ENCODE results near the gene NDUFB2.
"Not testable (repeated sequence)": the region's sequence is repeated elsewhere in the genome, so short reads cannot be mapped to it uniquely, and the experiment has no call there.

NDUFB2 gene

DNA sequence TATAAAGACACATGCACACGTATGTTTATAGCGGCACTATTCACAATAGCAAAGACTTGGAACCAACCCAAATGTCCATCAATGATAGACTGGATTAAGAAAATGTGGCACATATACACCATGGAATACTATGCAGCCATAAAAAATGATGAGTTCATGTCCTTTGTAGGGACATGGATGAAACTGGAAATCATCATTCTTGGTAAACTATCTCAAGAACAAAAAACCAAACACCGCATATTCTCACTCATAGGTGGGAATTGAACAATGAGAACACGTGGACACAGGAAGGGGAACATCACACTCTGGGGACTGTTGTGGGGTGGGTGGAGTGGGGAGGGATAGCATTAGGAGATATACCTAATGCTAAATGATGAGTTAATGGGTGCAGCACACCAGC, 46.7 kb downstream of the NDUFB2 start:
- not testable (repeated sequence) for DNase-seq (ENCODE audit: low spot score)

DNA sequence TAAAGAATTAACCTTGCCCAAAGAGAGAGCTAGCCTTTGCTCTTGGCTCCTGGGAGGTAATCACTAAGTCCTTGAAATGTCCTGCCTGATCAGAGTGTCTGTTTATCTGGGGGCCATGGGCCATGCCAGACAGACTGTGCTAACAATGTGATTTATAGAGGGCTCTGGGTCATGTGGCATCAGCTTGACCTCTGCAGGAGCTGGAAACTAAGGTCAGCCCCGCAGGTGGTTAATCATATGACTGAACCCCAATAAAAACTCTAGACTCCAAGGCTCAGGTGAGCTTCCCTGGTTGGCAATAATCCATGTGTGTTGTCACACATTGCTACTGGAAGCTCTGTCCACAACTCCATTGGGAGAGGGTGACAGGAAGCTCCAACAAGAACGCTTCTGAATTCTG, 47.5 kb downstream of the NDUFB2 start:
- no peak for DNase-seq (ENCODE audit: low spot score)

DNA sequence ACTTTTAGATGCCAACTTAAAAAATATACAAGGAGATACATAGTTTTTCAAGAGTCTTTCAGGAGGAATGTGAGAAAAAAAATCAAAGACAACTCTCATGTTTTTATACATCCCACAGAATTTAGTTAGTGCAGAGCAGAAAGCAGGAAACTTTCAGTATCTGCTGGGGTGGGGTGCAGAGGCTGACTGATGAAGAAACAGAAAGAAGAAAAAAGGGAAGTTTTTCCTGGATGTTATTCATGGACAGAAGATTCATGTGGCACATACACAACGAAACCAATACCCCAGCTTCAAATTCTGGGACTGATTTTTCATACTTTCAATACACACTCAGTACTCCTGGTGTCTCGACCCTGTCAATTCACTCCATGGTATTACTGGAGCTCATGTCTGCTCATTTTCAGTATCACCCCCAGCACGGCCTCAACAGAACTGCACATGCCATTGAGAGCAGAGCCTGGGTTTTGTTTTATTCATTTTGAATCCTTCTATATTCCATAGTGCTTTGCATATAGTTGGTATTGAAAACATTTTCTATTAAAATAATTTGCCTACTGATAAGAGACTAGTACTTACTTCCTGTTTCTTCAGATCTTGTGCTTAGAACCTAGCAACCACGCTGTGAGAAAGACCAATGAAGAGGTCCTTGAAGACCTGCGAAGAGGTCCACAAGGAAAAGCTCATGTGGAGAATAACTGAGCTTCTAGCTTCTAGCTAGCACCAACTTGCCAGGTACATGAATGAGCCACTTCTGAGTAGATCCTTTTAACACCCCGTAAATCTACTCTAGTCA, 49.0 kb downstream of the NDUFB2 start:
- no peak for DNase-seq (ENCODE audit: low spot score)

DNA sequence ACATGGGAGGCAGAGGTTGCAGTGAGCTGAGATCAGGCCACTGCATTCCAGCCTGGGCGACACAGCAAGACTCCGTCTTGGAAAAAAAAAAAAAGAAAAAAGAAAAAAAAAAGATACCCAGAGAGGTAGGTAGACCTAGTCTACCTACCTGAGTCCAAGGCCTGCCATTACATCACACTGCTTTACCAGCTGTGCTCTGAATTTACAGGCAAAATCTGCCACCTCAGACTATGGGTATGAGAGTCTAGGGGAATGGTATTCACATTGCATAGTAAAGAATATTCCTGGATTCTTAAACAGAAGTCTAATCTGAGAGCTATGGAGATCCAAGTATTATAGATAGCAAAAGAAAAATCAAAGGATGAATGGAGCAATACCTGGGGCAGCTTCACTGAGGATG, 50.2 kb downstream of the NDUFB2 start:
- DNase-seq (ENCODE audit: low spot score) = no peak

DNA sequence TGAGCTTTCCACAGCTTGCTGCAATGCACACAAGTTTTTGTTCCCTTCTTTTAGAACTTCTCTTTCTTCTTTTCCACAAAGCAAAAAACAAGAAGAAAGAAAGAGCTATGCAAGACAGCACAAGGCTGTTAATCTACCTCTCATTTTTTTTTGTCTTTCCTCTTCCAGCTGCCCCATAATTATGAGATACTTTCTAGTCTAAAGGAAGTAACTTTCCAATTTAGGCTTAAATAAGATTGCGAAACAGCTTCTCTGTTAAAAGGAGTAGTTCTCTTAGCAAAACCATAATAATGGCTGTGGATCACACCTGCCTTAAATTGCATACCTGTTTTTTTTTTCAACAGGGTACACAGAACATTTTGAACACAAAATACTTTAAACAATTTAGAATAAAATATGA, 56.0 kb downstream of the NDUFB2 start:
- no peak for DNase-seq (ENCODE audit: low spot score)

DNA sequence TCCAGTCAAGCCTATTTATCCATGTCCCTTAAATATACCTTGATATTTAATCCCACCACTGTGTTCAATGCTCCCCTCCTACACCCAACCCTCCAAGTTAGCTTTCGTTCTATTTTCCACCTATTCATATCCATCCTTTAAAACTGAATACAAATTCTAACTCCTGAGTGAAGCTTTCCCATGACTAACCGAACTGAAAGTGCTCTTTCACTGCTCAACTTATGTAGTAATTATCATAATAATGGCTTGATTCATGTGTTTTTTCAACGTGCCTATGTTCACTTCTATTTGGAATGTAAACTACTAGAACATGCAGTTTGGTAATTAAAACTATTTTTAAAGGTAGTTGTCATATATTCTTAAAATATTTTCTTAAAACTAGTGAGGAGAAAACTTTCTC, 58.0 kb downstream of the NDUFB2 start:
- DNase-seq (ENCODE audit: low spot score) = no peak

Data from left forelimb (tissue), 1 donor.